OCI-LY1 (cell line): ENCODE measurements around the gene ESR1.

Experiments used
- CTCF ChIP-seq: fragments of 200-600 bp; sonication (generic), shearing (Covaris generic); IDR thresholded peaks from 2 replicates; pipeline ENCODE4 v1.5.1; 2017; ENCODE audit warnings: mild to moderate bottlenecking, antibody characterized with exemption, low read length, moderate library complexity, mixed read lengths
- EZH2 ChIP-seq: fragments of 200-600 bp; sonication (generic), shearing (Covaris generic); IDR thresholded peaks from 2 replicates; pipeline ENCODE4 v1.8.0; 2017; ENCODE audit warnings: borderline replicate concordance, mixed run types, mild to moderate bottlenecking, antibody characterized with exemption, low read length, moderate library complexity, mixed read lengths

GRCh38 chr6:152107973-152108372, 300.5 kb downstream of the ESR1 start:
- TF ChIP-seq CTCF (no peak), EZH2 (no peak)
